ENCODE data around the gene PRIMA1. TPM values are rescaled to one million over a fixed set of nuclear protein-coding genes. Genes with fewer than 3 reads are reported as not detected.

Gene PRIMA1
- total and polyA plus RNA-seq, 10 of the 15 experiments (the other 5 are each of a cell fraction or from before 2014, with no cell fraction given), result not detected

DNA sequence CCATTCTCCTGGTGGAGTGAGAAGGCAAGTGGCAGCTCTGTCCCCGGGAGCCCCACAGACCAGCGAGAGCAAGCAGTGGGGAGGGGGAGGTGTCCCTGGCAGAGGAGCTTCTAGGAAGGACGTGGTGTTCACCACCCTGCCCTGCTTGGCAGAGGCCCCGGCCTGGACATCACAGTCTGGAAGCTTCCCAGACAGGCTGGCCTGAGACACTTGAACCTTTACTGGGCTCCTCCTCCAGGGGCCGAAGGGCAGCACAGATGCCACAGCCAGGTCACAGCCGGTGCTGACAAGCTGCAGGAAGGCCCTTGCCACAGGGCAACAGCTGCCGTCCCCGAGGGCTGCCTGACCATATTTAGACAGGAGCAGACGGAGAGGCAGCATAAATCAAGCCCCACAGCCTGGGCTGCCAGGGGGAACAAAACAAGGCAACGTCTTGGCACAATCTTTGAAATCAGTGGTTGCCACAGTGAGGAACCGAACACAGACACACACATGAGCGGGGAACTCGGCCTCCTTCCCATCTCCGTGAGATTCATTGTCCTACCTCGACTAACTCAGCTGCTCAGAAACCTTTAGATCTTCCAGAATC lies 28.5 kb downstream of the PRIMA1 start (continued):
- TF ChIP-seq YBX1 (IDR thresholded peaks at IDR 0.05) (no peak), FOS (IDR thresholded peaks at IDR 0.05; ENCODE audit: borderline replicate concordance, extremely low read depth, insufficient read length) (no peak)
- TF ChIP-seq, protein P1, sequence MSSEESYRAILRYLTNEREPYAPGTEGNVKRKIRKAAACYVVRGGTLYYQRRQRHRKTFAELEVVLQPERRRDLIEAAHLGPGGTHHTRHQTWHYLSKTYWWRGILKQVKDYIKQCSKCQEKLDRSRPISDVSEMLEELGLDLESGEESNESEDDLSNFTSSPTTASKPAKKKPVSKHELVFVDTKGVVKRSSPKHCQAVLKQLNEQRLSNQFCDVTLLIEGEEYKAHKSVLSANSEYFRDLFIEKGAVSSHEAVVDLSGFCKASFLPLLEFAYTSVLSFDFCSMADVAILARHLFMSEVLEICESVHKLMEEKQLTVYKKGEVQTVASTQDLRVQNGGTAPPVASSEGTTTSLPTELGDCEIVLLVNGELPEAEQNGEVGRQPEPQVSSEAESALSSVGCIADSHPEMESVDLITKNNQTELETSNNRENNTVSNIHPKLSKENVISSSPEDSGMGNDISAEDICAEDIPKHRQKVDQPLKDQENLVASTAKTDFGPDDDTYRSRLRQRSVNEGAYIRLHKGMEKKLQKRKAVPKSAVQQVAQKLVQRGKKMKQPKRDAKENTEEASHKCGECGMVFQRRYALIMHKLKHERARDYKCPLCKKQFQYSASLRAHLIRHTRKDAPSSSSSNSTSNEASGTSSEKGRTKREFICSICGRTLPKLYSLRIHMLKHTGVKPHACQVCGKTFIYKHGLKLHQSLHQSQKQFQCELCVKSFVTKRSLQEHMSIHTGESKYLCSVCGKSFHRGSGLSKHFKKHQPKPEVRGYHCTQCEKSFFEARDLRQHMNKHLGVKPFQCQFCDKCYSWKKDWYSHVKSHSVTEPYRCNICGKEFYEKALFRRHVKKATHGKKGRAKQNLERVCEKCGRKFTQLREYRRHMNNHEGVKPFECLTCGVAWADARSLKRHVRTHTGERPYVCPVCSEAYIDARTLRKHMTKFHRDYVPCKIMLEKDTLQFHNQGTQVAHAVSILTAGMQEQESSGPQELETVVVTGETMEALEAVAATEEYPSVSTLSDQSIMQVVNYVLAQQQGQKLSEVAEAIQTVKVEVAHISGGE (CRISPR knock-in tag; IDR thresholded peaks at IDR 0.05), result no peak

DNA sequence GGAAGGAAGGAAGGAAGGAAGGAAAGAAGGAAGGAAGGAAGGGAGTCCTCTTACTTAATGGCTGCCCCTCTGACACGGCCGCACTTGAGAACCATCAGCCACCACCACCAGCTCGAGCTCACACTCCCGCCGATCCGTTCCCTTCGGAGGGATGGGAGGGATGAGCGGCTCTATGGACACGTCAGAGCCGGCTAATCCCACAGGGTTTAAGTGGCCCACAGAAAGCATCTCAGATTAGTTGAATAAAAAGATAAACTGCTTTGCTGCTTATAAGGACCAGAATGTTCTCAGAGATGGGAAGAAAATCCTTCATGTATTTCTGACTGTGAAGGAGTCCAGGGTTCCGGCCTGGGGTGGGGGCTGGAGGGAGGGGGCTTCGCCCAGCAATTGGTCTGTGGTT lies 31.1 kb downstream of the PRIMA1 start:
- TF ChIP-seq CEBPB (IDR thresholded peaks at IDR 0.05; ENCODE audit: borderline replicate concordance in 1 of 2, low read depth in 2 of 2, low read length in 2 of 2) (no peak), MTA2 (IDR thresholded peaks at IDR 0.05; ENCODE audit: low read depth) (no peak), ZNF384 (IDR thresholded peaks at IDR 0.05; ENCODE audit: borderline replicate concordance, low read depth, low read length) (no peak)
- H3K4me3 ChIP-seq, result no peak overlapping the region
- RAD21 ChIA-PET (ENCODE audit: unreplicated experiment), result no interaction called here
- H3K36me3 ChIP-seq (ENCODE audit: control insufficient read depth in 2 of 2, insufficient read depth in 2 of 2, low read length in 1 of 2), result no peaks in the 10 kb centered on the region
- SMC1A ChIA-PET (ENCODE audit: uncharacterized antibody, unreplicated experiment), result no interaction called here
- WGBS (ENCODE audit: insufficient coverage, insufficient replicate concordance, low lambda C conversion rate, missing lambda C conversion rate), result 26% methylated on average over 12 of the region's 12 CpGs
- in situ Hi-C loops (cut with MboI), result no loop called here
- intact Hi-C loops (cut with micrococcal nuclease; ENCODE audit: unreplicated experiment), result no loop called here
- H4K20me1 ChIP-seq (ENCODE audit: control insufficient read depth, insufficient read depth), result no peaks in the 10 kb centered on the region
- no peak for FAIRE-seq
- CTCF ChIA-PET, result interaction anchor here (1.1 kb wide), 1 partner anchor 16 kb away, joined by 3 read pairs; no protein-coding TSS in a partner anchor
- POLR2A ChIA-PET, result no interaction called here
- no peak for ATAC-seq
- no TSS peak for BruUV-seq (replicated peaks)
- H3K9ac ChIP-seq (ENCODE audit: control insufficient read depth, insufficient read depth, low read length), result no peak overlapping the region
- H3K27ac ChIP-seq (ENCODE audit: control insufficient read depth, insufficient read depth), result no peak overlapping the region
- no peak overlapping the region for H3K4me2 ChIP-seq (ENCODE audit: control insufficient read depth, insufficient read depth)
- no peak overlapping the region for H2AFZ ChIP-seq (ENCODE audit: control insufficient read depth, low read depth, low read length)
- H3K9me3 ChIP-seq (replicated peaks; ENCODE audit: control insufficient read depth, insufficient read depth, low read length), result no peaks in the 10 kb centered on the region
- no peaks in the 10 kb centered on the region for H3K4me1 ChIP-seq (ENCODE audit: control insufficient read depth, insufficient read depth, low read length)
- no peak for DNase-seq (ENCODE audit: low read depth, low spot score)
- no peaks in the 10 kb centered on the region for H3K79me2 ChIP-seq (ENCODE audit: control insufficient read depth, insufficient read depth, low read length)
- H3K27me3 ChIP-seq (replicated peaks in 1 of 2; ENCODE audit: control insufficient read depth in 2 of 2, insufficient read depth in 2 of 2, low read length in 1 of 2), result peaks cover 0 to 3% of the 10 kb centered on the region in 2 experiments; a peak in 1 of 4 replicates

Measured in GM12878 (cell line).